SK-N-SH (cell line): ENCODE measurements around the gene SERPINB13. TPM values are rescaled to one million over a fixed set of nuclear protein-coding genes. Genes with fewer than 3 reads are reported as not detected.

Source experiments
- CTCF ChIA-PET: fragments of 300-600, 350-600 bp; formaldehyde crosslinking; extraction: SDS; loops from one replicate; lab custom pipeline; 2021; lab: Yijun Ruan, JAX
- POLR2A ChIA-PET: fragments of 350-600 bp; sonication (Branson Sonifier 250); formaldehyde crosslinking; extraction: SDS; loops from one replicate; lab custom pipeline; 2020; ENCODE audit warnings: antibody characterized with exemption, inconsistent platforms; lab: Yijun Ruan, JAX
- DNase-seq: peaks from one replicate; pipeline ENCODE4 v3.0.0; 2012
- H2AFZ ChIP-seq: fragments of 200-600 bp; sonication (generic); 2 replicates; pipeline ENCODE4 v1.8.1; 2016; ENCODE audit warnings: antibody characterized with exemption, mild to moderate bottlenecking, low read depth
- H3F3A ChIP-seq: fragments of 200-600 bp; sonication (generic); replicated peaks from 2 replicates; pipeline ENCODE3; 2016; ENCODE audit warnings: antibody characterized with exemption, mild to moderate bottlenecking; ENCODE audit not compliant: insufficient read depth
- H3K27ac ChIP-seq, 2 experiments: fragments of 200-500 bp in 1 of 2; fragments of 200-600 bp in 1 of 2; sonication (Bioruptor generic) in 1 of 2; sonication (generic), shearing (Covaris generic) in 1 of 2; 2 replicates each; pipeline versions ENCODE4 v1.5.1 to v1.6.1; 2014 to 2016; ENCODE audit warnings: low read depth in 2 of 2, inconsistent platforms in 1 of 2, low read length in 1 of 2, mild to moderate bottlenecking in 1 of 2, mixed read lengths in 1 of 2
- H3K27me3 ChIP-seq: fragments of 200-600 bp; sonication (generic), shearing (Covaris generic); 2 replicates; pipeline ENCODE4 v1.6.1; 2016; ENCODE audit warnings: mixed run types; ENCODE audit not compliant: insufficient read depth
- H3K36me3 ChIP-seq, 2 experiments: fragments of 200-500 bp in 1 of 2; fragments of 200-600 bp in 1 of 2; sonication (Bioruptor generic) in 1 of 2; sonication (generic) in 1 of 2; replicated peaks in 1 of 2; 2 replicates each; pipeline versions ENCODE3 to v1.5.1; 2014 to 2016; ENCODE audit warnings: low read length in 1 of 2, mild to moderate bottlenecking in 1 of 2; ENCODE audit not compliant: insufficient read depth in 2 of 2, control insufficient read depth in 1 of 2
- H3K4me1 ChIP-seq, 2 experiments: fragments of 200-500 bp in 1 of 2; fragments of 200-600 bp in 1 of 2; sonication (Bioruptor generic) in 1 of 2; sonication (generic), shearing (Covaris generic) in 1 of 2; 2 replicates each; pipeline versions ENCODE4 v1.5.1 to v1.6.1; 2014 to 2016; ENCODE audit warnings: low read depth in 1 of 2, low read length in 1 of 2, mixed run types in 1 of 2; ENCODE audit not compliant: insufficient read depth in 2 of 2, control insufficient read depth in 1 of 2
- H3K4me2 ChIP-seq: fragments of 200-600 bp; sonication (generic), shearing (Covaris generic); 2 replicates; pipeline ENCODE4 v1.6.1; 2017; ENCODE audit warnings: mixed run types
- H3K4me3 ChIP-seq, 2 experiments: fragments of 200-500 bp in 1 of 2; fragments of 200-600 bp in 1 of 2; sonication (Bioruptor generic) in 1 of 2; sonication (generic), shearing (Covaris generic) in 1 of 2; 2 replicates each; pipeline versions ENCODE4 v1.5.1 to v1.8.1; 2014 to 2016; ENCODE audit warnings: low read depth in 2 of 2, inconsistent platforms in 1 of 2, low read length in 1 of 2, mild to moderate bottlenecking in 1 of 2, mixed read lengths in 1 of 2, moderate library complexity in 1 of 2
- H3K79me2 ChIP-seq: fragments of 200-600 bp; sonication (generic); 2 replicates; pipeline ENCODE4 v1.8.1; 2017; ENCODE audit warnings: mild to moderate bottlenecking; ENCODE audit not compliant: insufficient read depth
- H3K9ac ChIP-seq: fragments of 200-600 bp; sonication (generic); 2 replicates; pipeline ENCODE4 v1.6.1; 2017; ENCODE audit warnings: mixed run types
- H3K9me2 ChIP-seq: fragments of 200-600 bp; sonication (generic); 2 replicates; pipeline ENCODE4 v1.6.1; 2017; ENCODE audit warnings: mixed run types
- H3K9me3 ChIP-seq: fragments of 200-600 bp; sonication (generic); 2 replicates; pipeline ENCODE4 v1.6.1; 2017; ENCODE audit warnings: mixed run types, mild to moderate bottlenecking, moderate library complexity
- H4K20me1 ChIP-seq: fragments of 200-600 bp; sonication (generic); 2 replicates; pipeline ENCODE4 v1.6.1; 2017; ENCODE audit warnings: mild to moderate bottlenecking, mixed run types; ENCODE audit not compliant: insufficient read depth
- CHD2 ChIP-seq: fragments of 150-350 bp; IDR thresholded peaks from 2 replicates; pipeline ENCODE4 v1.6.1; 2018; ENCODE audit warnings: low read length; ENCODE audit not compliant: partially characterized antibody
- CTCF ChIP-seq: fragments of 200-600 bp; sonication (generic); IDR thresholded peaks from 2 replicates; pipeline ENCODE4 v1.6.1; 2017; ENCODE audit warnings: antibody characterized with exemption, mild to moderate bottlenecking, moderate library complexity
- ELF1 ChIP-seq: IDR thresholded peaks from 2 replicates; pipeline ENCODE4 v1.4.0; 2012
- FOSL2 ChIP-seq: IDR thresholded peaks from 2 replicates; pipeline ENCODE4 v1.4.0; 2012; ENCODE audit warnings: low read depth, mild to moderate bottlenecking, moderate library complexity, borderline replicate concordance
- GATA2 ChIP-seq: sonication (generic); formaldehyde crosslinking; IDR thresholded peaks from 2 replicates; pipeline ENCODE4 v1.5.0; 2020; ENCODE audit warnings: mild to moderate bottlenecking, missing genetic modification reagents
- MAX ChIP-seq: IDR thresholded peaks from 2 replicates; pipeline ENCODE4 v1.4.0; 2012; ENCODE audit warnings: low read depth
- MXI1 ChIP-seq: IDR thresholded peaks from 2 replicates; pipeline ENCODE4 v1.6.1; 2012; ENCODE audit warnings: mild to moderate bottlenecking, low read depth, low read length, improper control_type of control experiment
- NFIC ChIP-seq: IDR thresholded peaks from 2 replicates; pipeline ENCODE4 v1.4.0; 2012; ENCODE audit warnings: borderline replicate concordance
- NRF1 ChIP-seq: IDR thresholded peaks from 2 replicates; pipeline ENCODE4 v1.6.1; 2012; ENCODE audit warnings: low read depth, mild to moderate bottlenecking, low read length
- POLR2AphosphoS5 ChIP-seq: IDR thresholded peaks from 2 replicates; pipeline ENCODE4 v1.6.1; 2012; ENCODE audit warnings: low read depth, low read length
- RAD21 ChIP-seq: IDR thresholded peaks from 2 replicates; pipeline ENCODE4 v1.6.1; 2012; ENCODE audit warnings: mild to moderate bottlenecking, low read length
- RXRA ChIP-seq: IDR thresholded peaks from 2 replicates; pipeline ENCODE4 v1.4.0; 2012; ENCODE audit warnings: low read depth, mild to moderate bottlenecking, borderline replicate concordance
- SIN3A ChIP-seq: IDR thresholded peaks from 2 replicates; pipeline ENCODE4 v1.6.1; 2012; ENCODE audit warnings: low read depth, mild to moderate bottlenecking, low read length, moderate library complexity, borderline replicate concordance
- TCF12 ChIP-seq: IDR thresholded peaks from 2 replicates; pipeline ENCODE4 v1.4.0; 2012
- YY1 ChIP-seq: IDR thresholded peaks from 2 replicates; pipeline ENCODE4 v1.4.0; 2012; ENCODE audit warnings: low read depth, mild to moderate bottlenecking
- WGBS: methylation state at CpG from one replicate; pipeline ENCODE4 v1.1.6; 2017; ENCODE audit warnings: low lambda C conversion rate; 5-methylcytosine and 5-hydroxymethylcytosine counted together
- polyA plus RNA-seq, 3 experiments: library from polyadenylated mRNA; depleted of rRNA; stranded (reverse); fragments of >200 nt; gene quantifications; 2 replicates each; pipeline ENCODE4 v1.2.3, GENCODE V29; 2012
- TF ChIP-seq, protein P1 (sequence below): IDR thresholded peaks from 2 replicates; pipeline ENCODE4 v1.6.1; 2012; ENCODE audit warnings: mild to moderate bottlenecking, low read depth, low read length, moderate library complexity

Gene SERPINB13
- polyA plus RNA-seq, 1 of the 3 experiments (the other 2 are of a cell fraction) = not detected

GRCh38 chr18:63552581-63552980 lies 34.6 kb upstream of the SERPINB13 start:
- Histone ChIP-seq H3K9ac (no peak overlapping the region), H3K4me3 (no peak overlapping the region), H3K4me2 (no peak overlapping the region), H3K4me1 (peaks cover 0 to 4% of the 10 kb centered on the region in 2 experiments; a peak in 1 of 4 replicates), H4K20me1 (no peaks in the 10 kb centered on the region), H3K79me2 (no peaks in the 10 kb centered on the region), H3K27me3 (no peaks in the 10 kb centered on the region), H3K27ac (no peak overlapping the region), H2AFZ (no peak overlapping the region), H3F3A (no peaks in the 10 kb centered on the region), H3K9me3 (no peaks in the 10 kb centered on the region), H3K9me2 (no peaks in the 10 kb centered on the region), H3K36me3 (no peaks in the 10 kb centered on the region)
- POLR2A ChIA-PET = no interaction called here
- no peak for DNase-seq
- no peak for TF ChIP-seq NRF1
- TF ChIP-seq SIN3A = no peak
- TF ChIP-seq CTCF = no peak
- TF ChIP-seq RXRA = no peak
- TF ChIP-seq MXI1 = no peak
- no peak for TF ChIP-seq FOSL2
- no peak for TF ChIP-seq TCF12
- no peak for TF ChIP-seq POLR2AphosphoS5
- no peak for TF ChIP-seq MAX
- no peak for TF ChIP-seq ELF1
- no peak for TF ChIP-seq CHD2
- TF ChIP-seq NFIC = no peak
- no peak for TF ChIP-seq RAD21
- TF ChIP-seq GATA2 = no peak
- TF ChIP-seq YY1 = no peak
- CTCF ChIA-PET = interaction anchor here (1.2 kb wide), 2 partner anchors 26 to 37 kb away, joined by 3 to 4 read pairs; no protein-coding TSS in a partner anchor
- 3% methylated on average over 2 of the region's 2 CpGs for WGBS

DNA sequence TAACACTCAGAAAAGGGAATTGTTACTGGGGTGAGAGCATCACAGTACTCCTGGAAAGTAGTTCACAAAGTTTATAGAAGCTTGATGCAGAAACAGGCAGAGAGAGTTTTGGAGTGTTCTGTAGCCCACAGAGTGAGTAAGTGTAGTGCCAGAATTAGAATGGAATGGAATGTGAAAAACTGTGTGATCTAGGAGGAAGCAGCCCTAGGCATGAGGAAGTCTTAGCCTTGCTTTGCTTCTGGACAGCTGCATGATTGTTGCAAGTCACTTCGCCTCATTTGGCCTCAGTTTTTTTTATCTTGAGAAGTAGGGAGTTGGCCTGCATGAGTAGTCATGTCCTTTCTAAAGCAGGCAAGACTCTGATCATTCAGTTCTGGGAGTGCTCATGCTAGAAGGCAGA lies 34.1 kb upstream of the SERPINB13 start:
- Histone ChIP-seq H3K9ac (no peak overlapping the region), H4K20me1 (no peaks in the 10 kb centered on the region), H3K9me2 (no peaks in the 10 kb centered on the region), H3K27me3 (no peaks in the 10 kb centered on the region), H3K9me3 (no peaks in the 10 kb centered on the region), H2AFZ (no peak overlapping the region), H3K36me3 (no peaks in the 10 kb centered on the region), H3F3A (no peaks in the 10 kb centered on the region), H3K4me2 (no peak overlapping the region), H3K4me3 (no peak overlapping the region), H3K79me2 (no peaks in the 10 kb centered on the region), H3K27ac (no peak overlapping the region; a peak in 1 of 4 replicates), H3K4me1 (peaks cover 0 to 4% of the 10 kb centered on the region in 2 experiments; a peak in 1 of 4 replicates)
- 8% methylated on average over 1 of the region's 1 CpG for WGBS
- CTCF ChIA-PET = interaction anchor here (1.2 kb wide), 2 partner anchors 25 to 38 kb away, joined by 3 to 4 read pairs; no protein-coding TSS in a partner anchor
- DNase-seq = no peak
- TF ChIP-seq, protein P1, sequence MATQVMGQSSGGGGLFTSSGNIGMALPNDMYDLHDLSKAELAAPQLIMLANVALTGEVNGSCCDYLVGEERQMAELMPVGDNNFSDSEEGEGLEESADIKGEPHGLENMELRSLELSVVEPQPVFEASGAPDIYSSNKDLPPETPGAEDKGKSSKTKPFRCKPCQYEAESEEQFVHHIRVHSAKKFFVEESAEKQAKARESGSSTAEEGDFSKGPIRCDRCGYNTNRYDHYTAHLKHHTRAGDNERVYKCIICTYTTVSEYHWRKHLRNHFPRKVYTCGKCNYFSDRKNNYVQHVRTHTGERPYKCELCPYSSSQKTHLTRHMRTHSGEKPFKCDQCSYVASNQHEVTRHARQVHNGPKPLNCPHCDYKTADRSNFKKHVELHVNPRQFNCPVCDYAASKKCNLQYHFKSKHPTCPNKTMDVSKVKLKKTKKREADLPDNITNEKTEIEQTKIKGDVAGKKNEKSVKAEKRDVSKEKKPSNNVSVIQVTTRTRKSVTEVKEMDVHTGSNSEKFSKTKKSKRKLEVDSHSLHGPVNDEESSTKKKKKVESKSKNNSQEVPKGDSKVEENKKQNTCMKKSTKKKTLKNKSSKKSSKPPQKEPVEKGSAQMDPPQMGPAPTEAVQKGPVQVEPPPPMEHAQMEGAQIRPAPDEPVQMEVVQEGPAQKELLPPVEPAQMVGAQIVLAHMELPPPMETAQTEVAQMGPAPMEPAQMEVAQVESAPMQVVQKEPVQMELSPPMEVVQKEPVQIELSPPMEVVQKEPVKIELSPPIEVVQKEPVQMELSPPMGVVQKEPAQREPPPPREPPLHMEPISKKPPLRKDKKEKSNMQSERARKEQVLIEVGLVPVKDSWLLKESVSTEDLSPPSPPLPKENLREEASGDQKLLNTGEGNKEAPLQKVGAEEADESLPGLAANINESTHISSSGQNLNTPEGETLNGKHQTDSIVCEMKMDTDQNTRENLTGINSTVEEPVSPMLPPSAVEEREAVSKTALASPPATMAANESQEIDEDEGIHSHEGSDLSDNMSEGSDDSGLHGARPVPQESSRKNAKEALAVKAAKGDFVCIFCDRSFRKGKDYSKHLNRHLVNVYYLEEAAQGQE = no peak
- no peak for TF ChIP-seq MAX
- TF ChIP-seq NRF1 = no peak
- POLR2A ChIA-PET = no interaction called here
